Heart left ventricle (tissue), 16 donors: Measurements from ENCODE around the gene CCDC192. TPM values are rescaled to one million over a fixed set of nuclear protein-coding genes. Genes with fewer than 3 reads are reported as not detected.

Source experiments
- ATAC-seq, 4 donors: fragments of 200-7000 bp; cut with Tn5 transposase; one replicate each; pipeline ENCODE4 v1.9.1; 2020 to 2022; ENCODE audit warnings: moderate library complexity in 4 of 4, mild to moderate bottlenecking in 3 of 4, moderate number of reproducible peaks in 1 of 4
- DNase-seq, 5 donors: peaks; one replicate each; pipeline ENCODE4 v3.0.0-alpha.2; 2020
- H3K27ac ChIP-seq, 12 donors: fragments of 200-600 bp; sonication (generic) in 4 of 12; one replicate each; pipeline versions ENCODE4 v1.5.0 to v1.8.0; 2016 to 2022; ENCODE audit warnings: mild to moderate bottlenecking in 2 of 12
- H3K27me3 ChIP-seq, 9 donors: fragments of 200-600 bp; sonication (generic) in 2 of 9; one replicate each; pipeline versions ENCODE4 v1.5.1 to v1.8.0; 2016 to 2022; ENCODE audit warnings: mild to moderate bottlenecking in 3 of 9
- H3K36me3 ChIP-seq, 9 donors: fragments of 200-600 bp; sonication (generic) in 2 of 9; one replicate each; pipeline versions ENCODE4 v1.5.0 to v1.8.0; 2018 to 2022; ENCODE audit warnings: mild to moderate bottlenecking in 2 of 9
- H3K4me1 ChIP-seq, 12 donors: fragments of 200-600 bp; sonication (generic) in 4 of 12; one replicate each; pipeline versions ENCODE4 v1.5.0 to v1.8.0; 2016 to 2022; ENCODE audit warnings: mild to moderate bottlenecking in 3 of 12
- H3K4me3 ChIP-seq, 12 donors: fragments of 200-600 bp; sonication (generic) in 4 of 12; one replicate each; pipeline versions ENCODE4 v1.5.0 to v1.8.0; 2017 to 2022; ENCODE audit warnings: mild to moderate bottlenecking in 9 of 12, moderate library complexity in 4 of 12
- H3K9me3 ChIP-seq, 12 donors: fragments of 200-600 bp; sonication (generic) in 4 of 12; one replicate each; pipeline versions ENCODE4 v1.5.0 to v1.8.0; 2016 to 2022; ENCODE audit warnings: mild to moderate bottlenecking in 1 of 12
- POLR2A ChIP-seq, 2 donors: fragments of 450-650 bp; IDR thresholded peaks; one replicate each; pipeline ENCODE4 v1.6.1; 2017; ENCODE audit warnings: antibody characterized with exemption in 2 of 2, mild to moderate bottlenecking in 2 of 2, moderate library complexity in 2 of 2
- WGBS, 4 donors: extraction: QIAGEN DNeasy Blood & Tissue Kit in 2 of 4; methylation state at CpG; one replicate each; pipeline versions ENCODE4 v1.1.5 to v1.1.7; 2013 to 2018; 5-methylcytosine and 5-hydroxymethylcytosine counted together
- intact Hi-C, 10 donors: fragments of 100-400 bp; cut with DNase I; formaldehyde crosslinking; loops; one replicate each; pipeline versions ENCODE4 v1.11.1 to v1.14.2; 2022
- polyA plus RNA-seq, 2 donors: library from polyadenylated mRNA; stranded (reverse); fragments of 200-250 nt; gene quantifications; one replicate each; pipeline ENCODE4 v1.2.3, GENCODE V29; 2013
- total RNA-seq, 9 donors: library from RNA; depleted of rRNA in 2 of 9; stranded (reverse); fragments of >200 nt in 2 of 9; fragmentation: NEBNext Ultra II Directional in 3 of 9; extraction: Animal tissue kit (Norgen Biotek cat#: 25700) in 3 of 9; gene quantifications; one replicate each; pipeline versions ENCODE4 v1.1.0 to v1.2.4, GENCODE V29; 2016 to 2023
- TF ChIP-seq, protein P1 (sequence below), 12 donors: fragments of 200-600 bp; sonication (generic) in 4 of 12; IDR thresholded peaks; one replicate each; pipeline versions ENCODE4 v1.5.0 to v1.8.0; 2018 to 2022; ENCODE audit warnings: antibody characterized with exemption in 12 of 12, mild to moderate bottlenecking in 5 of 12
- donor health status: ischemic (EF 13 %, LVEDD 7.1; RV severe dilation, severe dysfunction).
- donor health status: healthy with polysubstance abuse.
- donor health status: DM: no; HTN: yes; CAD: no.
- donor health status: DM: no; HTN: no; CAD: no.
- donor health status: ischemic (EF 25% LVEDD 6.9; RV normal size, moderate dysfunction).
- donor health status: ischemic (EF 25% LVEDD 5.7; RV mildly dilated, moderate dysfunction).
- donor health status: healthy.
- donor health status: DM: yes; HTN: yes; CAD: no.
- donor health status: ischemic (EF 35%, LVEDD 5.7; RV mildly dilated, moderate dysfunction).
- donor health status: nonischemic (EF 11% LVEDD 7.7; RV severe dilation, severe dysfunction).
- donor health status: DM: yes; HTN: yes; CAD: no.
- donor health status: PGD.
- donor health status: ischemic (EF 29% LVEDD 5.4; RV normal size, mild dysfunction).
- donor health status: nonischemic (EF 23%, LVEDD 6.1; RV moderate dilation, normal function).

Gene CCDC192
- total and polyA plus RNA-seq, 11 donors, result 0.07 to 1.3 (median 0.42) TPM; not detected in 8

DNA sequence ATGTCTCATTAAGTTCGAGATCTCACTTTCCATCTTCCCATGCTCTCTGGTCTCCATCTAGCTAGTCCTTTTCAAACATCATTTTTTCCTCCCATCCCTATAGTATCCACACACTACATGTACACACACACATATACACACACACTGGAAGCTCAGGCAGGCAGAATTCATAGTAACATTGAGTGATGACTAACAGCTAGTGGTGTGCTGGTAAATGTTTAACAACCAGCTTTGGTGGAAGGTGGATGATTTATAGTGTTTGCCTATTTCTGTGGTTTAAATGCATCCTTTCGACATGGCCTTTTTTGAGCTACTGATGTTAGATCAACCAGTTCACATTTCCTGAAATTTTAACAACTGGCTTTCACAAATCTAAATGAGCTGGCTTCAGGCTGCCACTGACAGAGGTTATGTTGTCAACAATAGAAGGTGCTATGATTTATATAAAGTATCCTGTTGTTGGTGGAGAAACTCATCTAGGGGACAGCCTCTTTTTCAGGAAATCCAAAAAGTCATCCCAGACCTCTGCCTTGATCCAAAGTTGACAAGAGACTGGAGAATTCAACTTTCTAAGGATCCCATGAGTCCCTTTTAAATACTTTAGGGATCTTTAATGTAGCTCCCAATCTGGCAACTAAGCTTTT is 117.8 kb downstream of the CCDC192 start:
- H3K4me3 ChIP-seq, result no peak overlapping the region
- intact Hi-C loops, result no loop called here
- no peak for TF ChIP-seq POLR2A (IDR thresholded peaks at IDR 0.05)
- TF ChIP-seq, protein P1, sequence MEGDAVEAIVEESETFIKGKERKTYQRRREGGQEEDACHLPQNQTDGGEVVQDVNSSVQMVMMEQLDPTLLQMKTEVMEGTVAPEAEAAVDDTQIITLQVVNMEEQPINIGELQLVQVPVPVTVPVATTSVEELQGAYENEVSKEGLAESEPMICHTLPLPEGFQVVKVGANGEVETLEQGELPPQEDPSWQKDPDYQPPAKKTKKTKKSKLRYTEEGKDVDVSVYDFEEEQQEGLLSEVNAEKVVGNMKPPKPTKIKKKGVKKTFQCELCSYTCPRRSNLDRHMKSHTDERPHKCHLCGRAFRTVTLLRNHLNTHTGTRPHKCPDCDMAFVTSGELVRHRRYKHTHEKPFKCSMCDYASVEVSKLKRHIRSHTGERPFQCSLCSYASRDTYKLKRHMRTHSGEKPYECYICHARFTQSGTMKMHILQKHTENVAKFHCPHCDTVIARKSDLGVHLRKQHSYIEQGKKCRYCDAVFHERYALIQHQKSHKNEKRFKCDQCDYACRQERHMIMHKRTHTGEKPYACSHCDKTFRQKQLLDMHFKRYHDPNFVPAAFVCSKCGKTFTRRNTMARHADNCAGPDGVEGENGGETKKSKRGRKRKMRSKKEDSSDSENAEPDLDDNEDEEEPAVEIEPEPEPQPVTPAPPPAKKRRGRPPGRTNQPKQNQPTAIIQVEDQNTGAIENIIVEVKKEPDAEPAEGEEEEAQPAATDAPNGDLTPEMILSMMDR (IDR thresholded peaks at IDR 0.05), result no peak
- H3K27ac ChIP-seq, result no peak overlapping the region
- no peaks in the 10 kb centered on the region for H3K36me3 ChIP-seq
- H3K9me3 ChIP-seq, result peaks cover 0 to 5% (median 0%) of the 10 kb centered on the region in 12 donors
- no peak for DNase-seq
- peaks cover 0 to 6% (median 0%) of the 10 kb centered on the region in 12 donors for H3K4me1 ChIP-seq
- no peak for ATAC-seq
- 82 to 86% (median 84%) methylated on average over 2 of the region's 2 CpGs for WGBS, 4 donors
- H3K27me3 ChIP-seq, result no peaks in the 10 kb centered on the region

GRCh38 chr5:127821896-127822295 is 118.7 kb downstream of the CCDC192 start:
- Histone ChIP-seq H3K4me1 (peaks cover 0 to 6% (median 0%) of the 10 kb centered on the region in 12 donors), H3K36me3 (no peaks in the 10 kb centered on the region), H3K27me3 (no peaks in the 10 kb centered on the region), H3K27ac (no peak overlapping the region), H3K4me3 (no peak overlapping the region), H3K9me3 (peaks cover 0 to 5% (median 0%) of the 10 kb centered on the region in 12 donors)
- TF ChIP-seq POLR2A (IDR thresholded peaks at IDR 0.05), result no peak
- TF ChIP-seq, protein P1 (IDR thresholded peaks at IDR 0.05), result no peak
- intact Hi-C loops, result no loop called here
- no peak for ATAC-seq
- WGBS, 4 donors, result 94 to 97% (median 95%) methylated on average over 3 of the region's 3 CpGs
- DNase-seq, result no peak

DNA sequence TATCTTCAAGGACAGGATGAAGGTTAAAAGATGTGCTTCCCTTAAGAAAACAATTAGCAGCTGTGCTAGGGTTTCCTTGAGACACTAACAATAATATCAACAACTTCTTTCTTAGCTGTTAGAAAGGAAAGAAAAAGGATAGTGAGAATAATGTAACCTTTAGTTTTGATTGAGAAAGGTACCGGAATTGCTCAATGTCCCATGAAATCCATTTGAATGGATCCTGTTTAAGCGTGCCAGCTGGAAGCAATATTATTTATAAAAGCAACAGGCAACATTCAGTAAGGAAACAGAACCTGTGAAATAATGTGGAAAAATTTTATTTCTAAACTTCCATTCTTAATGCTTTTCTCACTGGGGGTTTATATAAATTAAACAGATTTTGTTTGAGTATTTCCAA is 120.9 kb downstream of the CCDC192 start:
- Histone ChIP-seq H3K4me1 (peaks cover 0 to 6% (median 0%) of the 10 kb centered on the region in 12 donors), H3K9me3 (no peaks in the 10 kb centered on the region), H3K4me3 (no peak overlapping the region), H3K27me3 (no peaks in the 10 kb centered on the region), H3K27ac (peak overlapping the region in 1 of 12 donors; percentile 27), H3K36me3 (no peaks in the 10 kb centered on the region)
- intact Hi-C loops, result no loop called here
- no peak for TF ChIP-seq POLR2A (IDR thresholded peaks at IDR 0.05)
- TF ChIP-seq, protein P1 (IDR thresholded peaks at IDR 0.05), result no peak
- 78 to 86% (median 81%) methylated on average over 2 of the region's 2 CpGs for WGBS, 4 donors
- no peak for DNase-seq
- no peak for ATAC-seq

GRCh38 chr5:127826011-127826410 is 122.8 kb downstream of the CCDC192 start:
- 85 to 91% (median 89%) methylated on average over 3 of the region's 3 CpGs for WGBS, 4 donors
- ATAC-seq (no peak), DNase-seq (no peak)
- Histone ChIP-seq H3K4me3 (no peak overlapping the region), H3K27ac (no peak overlapping the region), H3K36me3 (no peaks in the 10 kb centered on the region), H3K9me3 (no peaks in the 10 kb centered on the region), H3K4me1 (peaks cover 0 to 11% (median 0%) of the 10 kb centered on the region in 12 donors), H3K27me3 (no peaks in the 10 kb centered on the region)
- intact Hi-C loops, result no loop called here
- TF ChIP-seq POLR2A (IDR thresholded peaks at IDR 0.05), result no peak
- TF ChIP-seq, protein P1 (IDR thresholded peaks at IDR 0.05), result no peak
